Measurements from ENCODE around the gene CHERP.

DNA sequence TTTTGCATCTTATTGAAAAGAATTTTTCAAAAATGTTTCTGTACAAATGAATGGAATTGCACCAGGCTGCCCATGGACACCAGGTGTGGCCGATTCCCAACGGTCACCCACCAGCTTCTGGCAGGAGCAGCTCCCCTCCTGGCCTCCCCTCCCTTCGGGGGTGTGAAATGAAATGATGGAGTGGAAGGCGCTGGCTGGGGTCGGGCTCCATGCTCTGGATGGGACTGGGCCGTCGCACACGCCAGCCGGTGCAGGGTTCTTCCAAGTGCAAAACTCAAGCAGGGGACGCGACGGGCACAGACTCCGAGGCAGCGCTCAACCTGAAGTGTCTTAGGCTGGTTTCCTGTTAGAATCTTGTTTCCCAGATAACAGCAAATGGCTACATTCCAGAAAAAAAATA lies 24.2 kb downstream of the CHERP start:
- TF ChIP-seq EZH2 (IDR thresholded peaks at IDR 0.05; ENCODE audit: borderline replicate concordance, low read length) = no peak
- TF ChIP-seq, protein P1, sequence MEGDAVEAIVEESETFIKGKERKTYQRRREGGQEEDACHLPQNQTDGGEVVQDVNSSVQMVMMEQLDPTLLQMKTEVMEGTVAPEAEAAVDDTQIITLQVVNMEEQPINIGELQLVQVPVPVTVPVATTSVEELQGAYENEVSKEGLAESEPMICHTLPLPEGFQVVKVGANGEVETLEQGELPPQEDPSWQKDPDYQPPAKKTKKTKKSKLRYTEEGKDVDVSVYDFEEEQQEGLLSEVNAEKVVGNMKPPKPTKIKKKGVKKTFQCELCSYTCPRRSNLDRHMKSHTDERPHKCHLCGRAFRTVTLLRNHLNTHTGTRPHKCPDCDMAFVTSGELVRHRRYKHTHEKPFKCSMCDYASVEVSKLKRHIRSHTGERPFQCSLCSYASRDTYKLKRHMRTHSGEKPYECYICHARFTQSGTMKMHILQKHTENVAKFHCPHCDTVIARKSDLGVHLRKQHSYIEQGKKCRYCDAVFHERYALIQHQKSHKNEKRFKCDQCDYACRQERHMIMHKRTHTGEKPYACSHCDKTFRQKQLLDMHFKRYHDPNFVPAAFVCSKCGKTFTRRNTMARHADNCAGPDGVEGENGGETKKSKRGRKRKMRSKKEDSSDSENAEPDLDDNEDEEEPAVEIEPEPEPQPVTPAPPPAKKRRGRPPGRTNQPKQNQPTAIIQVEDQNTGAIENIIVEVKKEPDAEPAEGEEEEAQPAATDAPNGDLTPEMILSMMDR (IDR thresholded peaks at IDR 0.05; ENCODE audit: low read length) = no peak
